AG08396 (cell line): ENCODE results near the gene DUSP18.
A peak's percentile ranks its signal among the peaks of the same experiment; 100 is the strongest.
"Not testable (repeated sequence)": the region's sequence is repeated elsewhere in the genome, so short reads cannot be mapped to it uniquely, and the experiment has no call there.

Source experiments
- DNase-seq: peaks from one replicate; pipeline ENCODE4 v3.0.0; 2012; ENCODE audit warnings: low spot score, mixed read lengths

DUSP18 gene

DNA sequence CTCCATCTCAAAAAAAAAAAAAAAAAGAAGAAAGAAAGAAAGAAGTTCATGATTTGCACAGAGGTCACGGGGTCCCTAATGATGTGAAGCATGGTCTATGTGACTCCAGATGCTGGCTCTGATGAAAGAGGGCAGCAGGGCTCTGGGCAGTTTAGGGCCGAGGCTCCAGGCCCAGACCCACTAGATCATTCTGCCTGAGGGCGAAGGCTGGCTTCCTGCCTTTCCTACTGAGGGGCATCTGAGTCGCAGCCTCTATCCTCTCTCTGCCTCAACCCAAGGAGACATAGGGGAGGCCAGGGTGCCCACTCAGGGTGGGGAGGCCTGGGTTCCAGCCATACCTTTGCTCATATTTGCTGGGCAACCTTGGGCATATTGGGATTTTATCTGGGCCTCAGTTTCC, 27.3 kb downstream of the DUSP18 start:
- no peak for DNase-seq

DNA sequence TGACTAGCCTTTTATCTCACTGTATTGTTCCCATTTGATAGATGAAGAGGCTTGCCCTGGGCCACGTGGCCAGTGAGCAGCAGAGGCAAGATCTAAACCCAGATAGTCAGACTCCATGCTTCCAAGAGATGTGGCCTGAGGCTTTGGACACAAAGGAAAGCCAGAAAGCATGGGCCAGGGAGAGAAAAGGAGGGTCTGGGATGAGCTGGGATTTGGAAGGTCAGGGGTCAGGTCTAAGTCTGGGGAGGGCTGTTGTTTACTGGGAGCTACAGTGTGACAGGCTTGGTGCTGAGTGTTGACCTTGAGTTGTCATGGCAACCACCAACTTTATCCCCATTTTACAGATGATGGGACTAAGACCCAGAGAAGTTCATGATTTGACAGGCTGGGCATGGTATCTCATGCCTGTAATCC, 30.0 kb downstream of the DUSP18 start:
- no peak for DNase-seq

DNA sequence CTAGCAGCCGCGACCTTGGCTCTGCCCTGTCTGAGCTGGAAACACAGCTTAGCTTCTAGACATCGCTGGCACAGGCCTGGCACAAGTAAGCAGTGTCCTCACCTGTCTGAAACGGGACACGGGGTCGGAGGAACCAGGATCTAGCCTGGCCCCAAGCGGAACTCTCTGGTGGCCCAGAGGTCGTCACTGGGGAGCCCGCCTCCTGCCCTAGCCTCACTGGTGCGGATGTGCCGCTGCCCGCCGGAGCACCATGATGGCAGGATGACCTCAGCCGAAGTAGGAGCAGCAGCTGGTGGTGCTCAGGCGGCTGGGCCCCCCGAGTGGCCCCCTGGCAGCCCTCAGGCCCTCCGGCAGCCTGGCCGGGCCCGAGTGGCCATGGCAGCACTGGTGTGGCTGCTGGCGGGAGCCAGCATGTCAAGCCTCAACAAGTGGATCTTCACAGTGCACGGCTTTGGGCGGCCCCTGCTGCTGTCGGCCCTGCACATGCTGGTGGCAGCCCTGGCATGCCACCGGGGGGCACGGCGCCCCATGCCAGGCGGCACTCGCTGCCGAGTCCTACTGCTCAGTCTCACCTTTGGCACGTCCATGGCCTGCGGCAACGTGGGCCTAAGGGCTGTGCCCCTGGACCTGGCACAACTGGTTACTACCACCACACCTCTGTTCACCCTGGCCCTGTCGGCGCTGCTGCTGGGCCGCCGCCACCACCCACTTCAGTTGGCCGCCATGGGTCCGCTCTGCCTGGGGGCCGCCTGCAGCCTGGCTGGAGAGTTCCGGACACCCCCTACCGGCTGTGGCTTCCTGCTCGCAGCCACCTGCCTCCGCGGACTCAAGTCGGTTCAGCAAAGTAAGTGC, 31.2 kb downstream of the DUSP18 start:
- DNase-seq: peak; percentile 41

DNA sequence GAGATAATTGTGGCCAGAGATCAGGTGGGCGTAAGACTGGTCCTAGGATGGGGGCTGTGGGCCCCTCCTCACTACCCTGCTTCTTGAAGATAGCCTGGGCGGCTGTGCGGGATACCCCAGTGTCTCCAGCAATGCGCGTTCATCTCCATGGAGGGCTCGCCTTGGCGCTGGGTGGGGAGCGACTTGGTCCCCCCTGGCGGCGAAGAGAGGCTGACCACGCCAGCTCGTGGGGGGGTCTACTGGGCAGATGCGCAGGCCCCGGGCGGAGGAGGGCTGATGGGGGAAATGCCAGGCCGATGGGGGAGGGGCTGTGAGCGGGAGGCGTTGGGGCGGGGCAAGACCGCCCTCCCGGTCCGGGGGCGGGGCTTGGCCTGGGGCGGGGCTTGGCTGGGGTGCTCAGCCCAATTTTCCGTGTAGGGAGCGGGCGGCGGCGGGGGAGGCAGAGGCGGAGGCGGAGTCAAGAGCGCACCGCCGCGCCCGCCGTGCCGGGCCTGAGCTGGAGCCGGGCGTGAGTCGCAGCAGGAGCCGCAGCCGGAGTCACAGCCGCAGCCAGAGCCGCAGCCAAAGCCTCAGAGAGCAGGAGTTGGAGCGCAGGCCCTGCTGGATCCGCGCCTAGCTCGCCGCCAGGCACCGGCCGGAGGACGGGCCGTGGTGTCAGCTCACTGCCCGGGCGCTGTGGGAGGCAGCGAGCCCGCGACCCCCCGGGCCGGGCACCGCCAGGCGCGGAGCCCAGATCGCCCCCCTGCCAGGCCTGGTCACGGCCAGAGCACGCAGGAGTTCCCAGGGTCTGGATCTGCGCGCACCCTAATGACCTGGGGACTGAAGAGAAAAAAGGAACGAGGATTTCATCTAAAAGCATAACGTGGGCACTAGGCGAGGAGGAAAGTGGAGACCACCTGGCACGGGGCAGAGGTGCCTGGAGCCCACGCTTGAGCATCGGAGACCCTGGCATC, 32.1 kb downstream of the DUSP18 start, which contains the start of gene SLC35E4:
SLC35E4 (plus strand) TSS at position 509 of the 953 bp plus-strand sequence. CDS start 670 bp downstream, outside the sequence.
- peak; percentile 98 for DNase-seq

DNA sequence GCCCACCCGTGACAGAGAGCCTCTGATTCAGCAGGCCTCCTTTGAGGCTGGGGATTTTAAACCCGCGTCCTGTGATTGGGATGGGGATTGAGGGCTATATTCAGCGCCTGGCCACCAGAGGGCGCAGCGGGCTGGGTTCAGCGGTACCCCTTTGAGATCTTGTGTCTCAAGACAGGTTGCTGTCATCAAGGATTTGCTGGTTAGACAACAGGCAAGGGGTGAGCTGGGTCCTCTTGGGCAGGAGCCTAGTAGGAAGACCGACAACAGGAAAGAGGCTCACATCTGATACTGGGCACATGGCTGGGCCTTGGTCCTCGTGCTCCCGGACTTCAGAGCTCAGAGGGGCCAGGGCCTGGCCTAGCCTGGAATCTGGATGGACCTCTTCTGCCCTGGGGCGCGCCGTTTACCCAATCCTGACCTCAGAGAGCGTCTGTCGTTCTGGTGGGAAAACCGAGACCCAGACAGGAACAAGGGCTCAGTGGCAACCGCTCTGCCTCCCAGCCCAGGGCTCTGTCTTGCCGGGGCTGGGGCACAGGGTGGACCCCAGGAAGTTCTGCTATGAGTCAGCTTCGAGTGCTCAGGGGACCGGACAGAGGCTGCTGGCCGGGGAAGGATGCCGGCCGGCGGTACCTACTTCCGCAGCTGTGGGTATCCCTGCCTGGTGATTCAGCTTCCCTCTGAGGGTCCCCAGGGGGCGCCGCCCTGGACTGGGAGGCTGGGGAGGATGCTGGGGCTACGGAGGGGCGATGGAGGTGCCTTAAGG, 33.0 kb downstream of the DUSP18 start:
- peak; percentile 94 for DNase-seq

DNA sequence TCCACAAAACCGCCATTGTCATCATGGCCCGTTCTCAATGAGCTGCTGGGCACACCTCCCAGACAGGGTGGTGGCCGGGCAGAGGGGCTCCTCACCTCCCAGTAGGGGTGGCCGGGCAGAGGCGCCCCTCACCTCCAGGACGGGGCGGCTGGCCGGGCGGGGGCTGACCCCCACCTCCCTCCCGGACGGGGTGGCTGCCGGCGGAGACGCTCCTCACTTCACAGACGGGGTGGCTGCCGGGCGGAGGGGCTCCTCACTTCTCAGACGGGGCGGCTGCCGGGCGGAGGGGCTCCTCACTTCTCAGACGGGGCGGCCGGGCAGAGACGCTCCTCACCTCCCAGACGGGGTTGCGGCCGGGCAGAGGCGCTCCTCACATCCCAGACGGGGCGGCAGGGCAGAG, 36.2 kb downstream of the DUSP18 start:
- not testable (repeated sequence) for DNase-seq

DNA sequence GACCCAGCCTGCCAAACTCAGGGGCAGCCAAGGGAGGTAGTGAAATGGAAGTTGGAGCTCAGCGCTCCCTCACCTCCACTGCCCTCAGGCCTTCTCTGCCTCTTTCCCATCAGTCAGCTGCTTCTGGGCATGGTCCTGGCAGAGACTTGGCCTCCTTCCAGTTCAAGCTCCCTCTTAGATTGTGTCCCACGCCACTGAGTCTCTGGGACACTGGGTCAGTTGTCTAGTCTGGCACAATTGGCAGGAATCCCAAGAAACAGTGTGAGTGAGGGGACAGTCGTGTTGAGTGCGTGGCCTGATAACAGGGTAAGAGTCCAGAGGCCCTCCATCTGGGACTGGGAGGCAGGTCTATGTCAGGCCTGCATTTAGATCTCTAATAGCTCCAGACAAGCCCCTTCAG, 39.2 kb downstream of the DUSP18 start:
- no peak for DNase-seq

DNA sequence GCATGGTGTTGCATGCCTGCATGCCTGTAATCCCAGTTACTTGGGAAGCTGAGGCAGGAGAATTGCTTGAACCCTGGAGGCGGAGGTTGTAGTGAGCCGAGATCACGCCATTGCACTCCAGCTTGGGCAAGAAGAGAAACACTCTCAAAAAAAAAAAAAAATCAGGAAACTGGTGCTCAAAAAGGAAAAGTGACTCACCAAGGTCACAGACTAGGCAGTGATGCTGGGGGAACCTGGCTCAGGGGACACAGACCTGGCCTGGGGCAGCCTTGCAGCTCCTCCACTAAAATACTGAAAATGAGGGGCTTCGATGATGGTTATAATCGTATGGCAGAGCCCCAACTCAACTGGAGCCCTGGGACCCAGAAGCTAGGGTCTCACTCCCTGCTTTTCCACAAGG, 40.2 kb downstream of the DUSP18 start:
- no peak for DNase-seq

DNA sequence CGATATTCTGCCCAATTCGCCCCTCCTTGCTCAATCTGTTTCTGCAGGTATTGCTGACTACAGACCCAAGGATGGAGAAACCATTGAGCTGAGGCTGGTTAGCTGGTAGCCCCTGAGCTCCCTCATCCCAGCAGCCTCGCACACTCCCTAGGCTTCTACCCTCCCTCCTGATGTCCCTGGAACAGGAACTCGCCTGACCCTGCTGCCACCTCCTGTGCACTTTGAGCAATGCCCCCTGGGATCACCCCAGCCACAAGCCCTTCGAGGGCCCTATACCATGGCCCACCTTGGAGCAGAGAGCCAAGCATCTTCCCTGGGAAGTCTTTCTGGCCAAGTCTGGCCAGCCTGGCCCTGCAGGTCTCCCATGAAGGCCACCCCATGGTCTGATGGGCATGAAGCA, 41.3 kb downstream of the DUSP18 start:
- DNase-seq: no peak

DNA sequence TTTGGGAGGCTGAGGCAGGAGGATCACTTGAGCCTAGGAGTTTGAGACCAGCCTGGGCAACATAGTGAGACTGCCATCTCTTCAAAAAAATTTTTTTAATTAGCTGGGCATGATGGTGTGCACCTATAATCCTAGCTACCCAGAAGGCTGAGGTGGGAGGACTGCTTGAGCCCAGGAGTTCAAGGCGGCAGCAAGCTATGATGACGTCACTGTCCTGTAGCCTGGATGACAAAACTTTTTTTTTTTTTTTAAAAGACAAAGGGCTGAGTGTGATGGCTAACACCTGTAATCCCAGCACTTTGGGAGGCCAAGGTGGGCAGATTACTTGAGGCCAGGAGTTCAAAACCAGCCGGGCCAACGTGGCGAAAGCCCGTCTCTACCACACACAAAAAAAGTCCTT, 47.8 kb downstream of the DUSP18 start:
- not testable (repeated sequence) for DNase-seq

DNA sequence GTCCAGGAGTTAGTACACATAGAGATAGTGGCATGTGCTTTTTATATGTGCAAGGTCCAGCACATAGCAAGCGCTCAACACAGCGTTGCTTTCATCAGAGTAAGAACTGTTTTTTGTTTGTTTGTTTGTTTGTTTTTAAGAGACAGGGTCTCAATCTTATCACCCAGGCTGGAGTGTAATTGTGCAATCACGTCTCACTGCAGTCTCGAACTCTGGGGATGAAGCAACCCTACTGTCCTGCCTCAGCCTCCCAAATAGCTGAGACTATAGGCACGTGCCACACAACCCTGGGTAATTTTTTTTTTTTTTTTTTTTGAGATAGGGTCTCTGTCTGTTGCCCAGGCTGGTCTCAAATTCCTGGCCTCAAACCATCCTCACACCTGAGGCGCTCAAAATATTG, 49.9 kb downstream of the DUSP18 start:
- DNase-seq: no peak

DNA sequence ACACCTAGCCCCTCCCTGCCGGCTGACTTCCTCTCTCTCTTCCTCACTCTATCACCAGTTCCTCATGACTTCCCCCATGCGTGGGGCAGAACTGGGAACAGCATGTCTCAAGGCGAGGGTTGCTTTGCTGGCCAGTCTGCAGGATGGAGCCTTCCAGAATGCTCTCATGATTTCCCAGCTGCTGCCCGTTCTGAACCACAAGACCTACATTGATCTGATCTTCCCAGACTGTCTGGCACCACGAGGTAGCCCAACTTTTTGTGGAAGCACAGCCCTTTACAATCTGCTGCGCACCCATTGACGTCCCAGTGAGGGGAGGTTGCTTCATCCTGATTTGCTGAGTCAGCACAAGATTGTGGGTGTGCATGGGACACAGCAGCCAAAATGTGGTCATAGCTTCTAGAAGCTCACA, 52.1 kb downstream of the DUSP18 start:
- DNase-seq: no peak

DNA sequence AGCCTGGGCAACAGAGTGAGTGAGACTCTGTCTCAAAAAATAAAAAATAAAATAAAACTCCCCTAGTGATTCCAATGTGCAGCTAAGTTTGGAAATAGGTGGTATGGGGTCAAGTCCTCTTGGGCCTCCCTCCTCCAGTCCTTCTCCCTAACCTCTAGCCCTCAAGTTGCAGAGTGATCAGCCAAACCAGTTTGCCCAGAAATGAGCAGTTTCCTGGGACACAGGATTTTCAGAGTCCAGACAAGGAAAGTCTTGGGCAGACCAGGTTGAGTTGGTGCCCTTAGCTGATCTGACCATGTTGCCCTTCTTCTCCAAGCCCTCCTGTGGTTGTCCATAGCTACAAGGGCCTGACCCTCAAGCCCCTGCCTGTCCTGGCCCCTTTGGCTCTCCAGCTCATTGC, 52.8 kb downstream of the DUSP18 start:
- DNase-seq: no peak

DNA sequence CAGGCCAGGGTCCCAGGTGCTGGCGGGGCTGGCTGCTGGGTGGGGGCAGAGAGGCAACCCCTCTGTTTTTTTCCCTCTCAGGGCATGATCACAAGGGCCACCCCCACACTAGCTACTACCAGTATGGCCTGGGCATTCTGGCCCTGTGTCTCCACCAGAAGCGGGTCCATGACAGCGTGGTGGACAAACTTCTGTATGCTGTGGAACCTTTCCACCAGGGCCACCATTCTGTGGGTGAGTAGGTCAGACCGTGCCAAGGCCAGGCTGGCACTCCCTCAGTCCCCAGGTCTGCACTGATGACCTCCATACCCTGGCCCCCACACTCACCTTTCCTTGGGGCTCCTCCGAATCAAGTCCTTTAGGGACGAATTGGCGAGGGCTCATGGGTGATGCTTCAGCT, 53.4 kb downstream of the DUSP18 start:
- DNase-seq: no peak

DNA sequence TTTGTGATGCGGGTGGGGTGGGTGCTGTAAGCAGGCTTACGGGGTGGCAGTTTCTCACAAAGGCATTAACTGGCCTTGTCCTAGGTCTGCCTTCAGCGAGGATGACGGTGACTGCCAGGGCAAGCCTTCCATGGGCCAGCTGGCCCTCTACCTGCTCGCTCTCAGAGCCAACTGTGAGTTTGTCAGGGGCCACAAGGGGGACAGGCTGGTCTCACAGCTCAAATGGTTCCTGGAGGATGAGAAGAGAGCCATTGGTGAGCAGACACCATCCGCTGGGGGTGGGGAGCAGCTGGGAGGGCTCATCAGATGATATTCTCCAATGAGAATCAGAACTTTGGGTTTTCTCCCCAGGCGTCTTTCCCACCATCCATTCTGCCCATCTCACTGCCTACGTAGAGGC, 54.9 kb downstream of the DUSP18 start:
- no peak for DNase-seq
